DND-41 (cell line): Measurements from ENCODE around the gene ZSWIM5.

Source experiments
- ATAC-seq: fragments of 200-7000 bp; cut with Tn5 transposase; 3 replicates; pipeline ENCODE4 v1.9.1; 2021; ENCODE audit warnings: low read depth; ENCODE audit not compliant: insufficient read depth
- DNase-seq: peaks from one replicate; pipeline ENCODE4 v3.0.0-alpha.2; 2020
- H2AFZ ChIP-seq: 2 replicates; pipeline ENCODE4 v1.6.0; 2012; ENCODE audit warnings: low read depth, low read length
- H3K27ac ChIP-seq: 2 replicates; pipeline ENCODE4 v1.5.1; 2012; ENCODE audit warnings: low read length, inconsistent platforms
- H3K27me3 ChIP-seq: fragments of 200-600 bp; sonication (generic); 2 replicates; pipeline ENCODE4 v1.6.0; 2012; ENCODE audit warnings: low read length, mild to moderate bottlenecking, inconsistent platforms; ENCODE audit not compliant: insufficient read depth, poor library complexity
- H3K36me3 ChIP-seq: 2 replicates; pipeline ENCODE4 v1.5.1; 2012; ENCODE audit warnings: low read length, inconsistent platforms; ENCODE audit not compliant: insufficient read depth
- H3K4me1 ChIP-seq: 2 replicates; pipeline ENCODE4 v1.5.1; 2012; ENCODE audit warnings: mild to moderate bottlenecking, low read length; ENCODE audit not compliant: insufficient read depth
- H3K4me2 ChIP-seq: 2 replicates; pipeline ENCODE4 v1.6.0; 2012; ENCODE audit warnings: mild to moderate bottlenecking, moderate library complexity, low read length, inconsistent platforms; ENCODE audit not compliant: insufficient read depth
- H3K4me3 ChIP-seq, 2 experiments: fragments of 200-600 bp in 1 of 2; shearing (Covaris generic) in 1 of 2; 2 replicates each; pipeline ENCODE4 v1.5.1; 2012 to 2016; ENCODE audit warnings: inconsistent platforms in 2 of 2, low read length in 2 of 2, mild to moderate bottlenecking in 2 of 2, low read depth in 1 of 2, moderate library complexity in 1 of 2
- H3K79me2 ChIP-seq: 2 replicates; pipeline ENCODE4 v1.6.0; 2012; ENCODE audit warnings: low read length, inconsistent platforms; ENCODE audit not compliant: insufficient read depth
- H3K9ac ChIP-seq: 2 replicates; pipeline ENCODE4 v1.6.0; 2012; ENCODE audit warnings: low read depth, mild to moderate bottlenecking, inconsistent platforms, low read length, moderate library complexity
- H3K9me3 ChIP-seq: 2 replicates; pipeline ENCODE4 v1.5.1; 2012; ENCODE audit warnings: low read length, moderate library complexity, mild to moderate bottlenecking, inconsistent platforms; ENCODE audit not compliant: insufficient read depth, severe bottlenecking
- H4K20me1 ChIP-seq: 2 replicates; pipeline ENCODE4 v1.6.0; 2012; ENCODE audit warnings: low read length; ENCODE audit not compliant: insufficient read depth
- EZH2 ChIP-seq: IDR thresholded peaks from 3 replicates; pipeline ENCODE4 v1.6.1; 2012; ENCODE audit warnings: borderline replicate concordance, low read depth, mild to moderate bottlenecking, moderate library complexity, low read length, inconsistent platforms; ENCODE audit not compliant: severe bottlenecking
- TF ChIP-seq, protein P1 (sequence below): IDR thresholded peaks from 2 replicates; pipeline ENCODE4 v1.5.1; 2012; ENCODE audit warnings: borderline replicate concordance, low read length, moderate library complexity, mild to moderate bottlenecking; ENCODE audit not compliant: poor library complexity, severe bottlenecking; ENCODE audit errors: extremely low read depth

Gene ZSWIM5

DNA sequence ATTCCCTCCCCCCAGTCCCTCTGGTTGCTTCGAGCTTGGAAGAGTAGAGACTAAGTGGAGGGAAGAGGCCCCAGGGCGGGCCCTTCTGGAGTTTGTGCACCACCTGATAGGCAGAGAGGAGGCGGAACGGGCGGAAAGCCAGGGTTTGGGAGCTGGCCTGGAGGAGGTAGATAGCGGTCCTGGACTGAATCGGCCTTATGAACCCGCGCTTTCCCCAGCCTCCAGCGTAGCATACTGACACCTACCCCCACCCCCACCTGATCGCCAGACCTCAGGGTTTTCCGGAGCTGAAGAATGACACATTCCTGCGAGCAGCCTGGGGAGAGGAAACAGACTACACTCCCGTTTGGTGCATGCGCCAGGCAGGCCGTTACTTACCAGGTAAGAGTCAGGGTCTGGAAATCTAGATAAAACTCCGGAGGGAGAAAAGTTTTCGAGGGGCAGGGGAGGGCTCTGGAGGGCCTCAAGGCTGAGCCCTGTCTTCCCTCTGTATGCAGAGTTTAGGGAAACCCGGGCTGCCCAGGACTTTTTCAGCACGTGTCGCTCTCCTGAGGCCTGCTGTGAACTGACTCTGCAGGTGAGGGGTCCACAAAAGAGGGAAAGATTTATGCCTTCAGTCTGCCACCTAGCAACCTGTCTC lies 193.6 kb downstream of the ZSWIM5 start:
- H2AFZ ChIP-seq = peak overlapping the region; percentile 100
- peak overlapping the region; percentile 73 for H3K9ac ChIP-seq
- no peaks in the 10 kb centered on the region for H3K27me3 ChIP-seq
- peak overlapping the region; percentile 81 for H3K27ac ChIP-seq
- TF ChIP-seq EZH2 = no peak
- TF ChIP-seq, protein P1, sequence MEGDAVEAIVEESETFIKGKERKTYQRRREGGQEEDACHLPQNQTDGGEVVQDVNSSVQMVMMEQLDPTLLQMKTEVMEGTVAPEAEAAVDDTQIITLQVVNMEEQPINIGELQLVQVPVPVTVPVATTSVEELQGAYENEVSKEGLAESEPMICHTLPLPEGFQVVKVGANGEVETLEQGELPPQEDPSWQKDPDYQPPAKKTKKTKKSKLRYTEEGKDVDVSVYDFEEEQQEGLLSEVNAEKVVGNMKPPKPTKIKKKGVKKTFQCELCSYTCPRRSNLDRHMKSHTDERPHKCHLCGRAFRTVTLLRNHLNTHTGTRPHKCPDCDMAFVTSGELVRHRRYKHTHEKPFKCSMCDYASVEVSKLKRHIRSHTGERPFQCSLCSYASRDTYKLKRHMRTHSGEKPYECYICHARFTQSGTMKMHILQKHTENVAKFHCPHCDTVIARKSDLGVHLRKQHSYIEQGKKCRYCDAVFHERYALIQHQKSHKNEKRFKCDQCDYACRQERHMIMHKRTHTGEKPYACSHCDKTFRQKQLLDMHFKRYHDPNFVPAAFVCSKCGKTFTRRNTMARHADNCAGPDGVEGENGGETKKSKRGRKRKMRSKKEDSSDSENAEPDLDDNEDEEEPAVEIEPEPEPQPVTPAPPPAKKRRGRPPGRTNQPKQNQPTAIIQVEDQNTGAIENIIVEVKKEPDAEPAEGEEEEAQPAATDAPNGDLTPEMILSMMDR = no peak
- H3K36me3 ChIP-seq = peaks cover 34% of the 10 kb centered on the region
- peak overlapping the region; percentile 55 to 78 for H3K4me3 ChIP-seq
- H4K20me1 ChIP-seq = peaks cover 9% of the 10 kb centered on the region; the same call in 1 of the 2 replicates
- peak overlapping the region; percentile 84 for H3K4me2 ChIP-seq
- DNase-seq = peak; percentile 37
- no peaks in the 10 kb centered on the region for H3K9me3 ChIP-seq
- ATAC-seq = no peak
- H3K4me1 ChIP-seq = peaks cover 45% of the 10 kb centered on the region
- peaks cover 24% of the 10 kb centered on the region for H3K79me2 ChIP-seq

DNA sequence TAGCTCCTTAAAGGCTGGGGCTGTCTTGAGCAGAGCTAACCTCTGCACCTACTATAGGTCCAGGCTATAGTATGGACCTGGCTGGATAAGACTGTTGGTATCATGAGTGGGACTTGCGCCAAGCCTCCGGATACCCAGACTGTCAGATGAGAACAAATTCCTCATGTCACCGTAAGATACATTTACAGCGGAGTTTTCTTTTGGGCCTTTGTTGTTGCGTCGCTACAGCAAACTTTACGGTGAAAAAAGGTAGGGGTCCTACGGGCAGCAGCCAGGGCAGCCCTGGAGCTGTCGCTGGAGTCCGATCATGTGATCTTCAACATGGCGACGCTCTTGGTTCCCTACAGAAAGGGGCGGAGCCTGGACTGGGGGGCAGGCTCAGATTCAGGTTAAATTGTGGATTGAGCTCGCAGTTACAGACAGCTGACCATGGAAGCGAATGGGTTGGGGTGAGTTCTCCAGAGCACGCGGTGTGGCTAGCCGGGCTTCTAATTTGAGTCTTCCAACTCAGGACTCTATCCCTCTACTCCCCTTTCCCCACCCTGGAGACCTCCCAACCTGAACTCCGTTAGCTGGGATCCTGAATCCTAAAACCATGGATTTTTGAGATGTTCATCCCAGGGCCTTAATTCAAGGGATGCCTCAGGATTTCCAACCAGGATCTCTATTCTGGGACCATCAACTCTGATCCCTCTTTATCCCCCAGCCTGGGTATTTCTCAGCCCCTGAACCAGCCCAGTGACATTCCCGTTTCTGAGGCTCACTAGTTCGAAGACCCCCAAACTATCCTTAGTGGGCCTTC lies 194.4 kb downstream of the ZSWIM5 start, which contains the start of gene UROD:
Gene UROD, plus strand, starts transcription at position 418 of the 802 bp plus-strand sequence. Its CDS starts 12 bp downstream, at position 430.
- H3K79me2 ChIP-seq = peaks cover 24% of the 10 kb centered on the region
- peaks cover 45% of the 10 kb centered on the region for H3K4me1 ChIP-seq
- H2AFZ ChIP-seq = peak within 1 kb of the TSS; percentile 100
- H3K4me2 ChIP-seq = peak within 1 kb of the TSS; percentile 84
- H3K27ac ChIP-seq = peak within 1 kb of the TSS; percentile 81
- H3K9me3 ChIP-seq = no peaks in the 10 kb centered on the region
- TF ChIP-seq EZH2 = no peak
- TF ChIP-seq, protein P1 = no peak
- ATAC-seq (peak; percentile 71), DNase-seq (peak; percentile 95)
- peak within 1 kb of the TSS; percentile 73 for H3K9ac ChIP-seq
- H3K27me3 ChIP-seq = no peaks in the 10 kb centered on the region
- peaks cover 40% of the 10 kb centered on the region for H3K36me3 ChIP-seq
- peak within 1 kb of the TSS; percentile 55 to 78 for H3K4me3 ChIP-seq
- peaks cover 9% of the 10 kb centered on the region; the same call in 1 of the 2 replicates for H4K20me1 ChIP-seq

DNA sequence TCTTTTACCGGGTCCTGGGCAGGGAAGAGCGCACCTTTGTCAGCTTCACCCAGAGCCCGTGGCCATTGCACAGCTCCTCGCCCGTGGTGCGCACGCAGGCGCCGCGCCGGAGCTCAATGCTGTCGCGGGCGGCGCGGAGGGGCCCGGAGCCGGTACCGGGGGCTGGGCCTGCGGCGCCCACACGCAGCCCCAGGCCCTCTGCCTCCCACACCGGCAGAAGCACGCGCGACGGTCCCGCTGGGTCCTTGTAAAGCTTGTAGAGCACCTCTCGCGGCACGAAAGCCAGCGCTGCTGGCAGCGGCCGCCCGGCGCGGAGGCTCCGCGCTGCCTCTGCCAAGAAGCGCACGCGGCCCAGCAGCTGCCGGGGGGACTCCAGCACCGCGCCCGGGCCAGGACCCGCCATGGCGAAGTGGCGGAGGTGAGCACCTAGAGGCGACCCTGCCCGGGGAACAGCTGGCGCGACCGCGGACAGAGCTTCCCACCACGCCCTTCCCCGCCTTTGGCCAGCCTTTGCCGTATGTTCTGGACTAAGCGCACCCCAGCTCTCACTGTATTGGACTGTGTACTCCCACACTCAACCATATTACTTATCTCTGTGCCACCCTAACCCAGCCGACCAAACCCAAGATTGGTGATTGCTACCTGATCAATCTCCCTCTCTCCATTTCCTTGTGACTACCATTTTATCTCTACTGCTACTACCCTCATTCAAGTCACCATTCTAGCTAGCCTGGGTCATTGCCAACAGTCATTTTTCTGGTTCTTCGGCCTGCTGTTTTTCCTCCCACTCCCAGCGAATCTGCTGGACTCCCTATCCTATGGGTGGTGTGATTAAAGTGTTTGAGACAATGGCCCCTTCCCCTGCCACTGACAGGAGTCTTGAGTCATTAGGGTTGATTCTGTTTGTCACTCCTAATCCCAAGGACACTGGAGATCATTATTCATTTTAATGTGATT lies 195.3 kb downstream of the ZSWIM5 start, which contains the start of gene HECTD3:
Gene HECTD3, minus strand, starts transcription at position 470 of the 957 bp plus-strand sequence. Its CDS starts 67 bp downstream, at position 403.
- DNase-seq = peak; percentile 78
- peak within 1 kb of the TSS; percentile 81 for H3K27ac ChIP-seq
- TF ChIP-seq EZH2 = no peak
- H3K9ac ChIP-seq = peak within 1 kb of the TSS; percentile 73
- H4K20me1 ChIP-seq = peaks cover 9% of the 10 kb centered on the region; the same call in 1 of the 2 replicates
- H3K4me2 ChIP-seq = peak within 1 kb of the TSS; percentile 84
- peak within 1 kb of the TSS; percentile 55 to 78 for H3K4me3 ChIP-seq
- no peaks in the 10 kb centered on the region for H3K9me3 ChIP-seq
- H3K4me1 ChIP-seq = peaks cover 45% of the 10 kb centered on the region
- H2AFZ ChIP-seq = peak within 1 kb of the TSS; percentile 100
- peaks cover 47% of the 10 kb centered on the region for H3K36me3 ChIP-seq
- peak; percentile 80 for ATAC-seq
- no peaks in the 10 kb centered on the region for H3K27me3 ChIP-seq
- H3K79me2 ChIP-seq = peaks cover 24% of the 10 kb centered on the region
